GM18868 (cell line): ENCODE data around the gene NCKIPSD.
"Not testable (repeated sequence)": the region's sequence is repeated elsewhere in the genome, so short reads cannot be mapped to it uniquely, and the experiment has no call there.

Source experiments
- ATAC-seq: cut with Tn5 transposase; IDR thresholded peaks from one replicate; pipeline ENCODE4 v1.9.1; 2021; ENCODE audit warnings: mild to moderate bottlenecking, moderate library complexity; ENCODE audit not compliant: unreplicated experiment

Gene NCKIPSD

GRCh38 chr3:48685603-48686511 is at the start of gene NCKIPSD:
NCKIPSD (minus strand) TSS chr3:48685915; CDS start chr3:48685807, 108 bp downstream.
- ATAC-seq, result peak; percentile 78

GRCh38 chr3:48735075-48735767 is 49.5 kb upstream of the NCKIPSD start:
- ATAC-seq, result not testable (repeated sequence)

GRCh38 chr3:48734541-48734940 is 48.8 kb upstream of the NCKIPSD start:
- ATAC-seq, result not testable (repeated sequence)

- not testable (repeated sequence) for ATAC-seq
Observed at GRCh38 chr3:48733752-48734518, 48.2 kb upstream of the NCKIPSD start.

GRCh38 chr3:48727511-48727910 is 41.8 kb upstream of the NCKIPSD start:
- ATAC-seq, result no peak

GRCh38 chr3:48725185-48725855 is 39.6 kb upstream of the NCKIPSD start:
- not testable (repeated sequence) for ATAC-seq

GRCh38 chr3:48723725-48724124 is 38.0 kb upstream of the NCKIPSD start:
- no peak for ATAC-seq

GRCh38 chr3:48723293-48723692 is 37.6 kb upstream of the NCKIPSD start:
- not testable (repeated sequence) for ATAC-seq

- peak; percentile 97 for ATAC-seq
Observed at GRCh38 chr3:48716982-48717746, 31.4 kb upstream of the NCKIPSD start, which contains the start of gene IP6K2. IP6K2 (minus strand) TSS chr3:48717221; CDS start chr3:48695291, 21,930 bp downstream.

GRCh38 chr3:48716508-48716981 is 30.8 kb upstream of the NCKIPSD start:
- no peak for ATAC-seq

- ATAC-seq, result no peak
Observed at GRCh38 chr3:48715174-48715800, 29.6 kb upstream of the NCKIPSD start.

- no peak for ATAC-seq
Observed at GRCh38 chr3:48711727-48712126, 26.0 kb upstream of the NCKIPSD start.

- no peak for ATAC-seq
Observed at GRCh38 chr3:48709051-48709461, 23.3 kb upstream of the NCKIPSD start.

- no peak for ATAC-seq
Observed at GRCh38 chr3:48708481-48708889, 22.8 kb upstream of the NCKIPSD start.

- ATAC-seq, result no peak
Observed at GRCh38 chr3:48707157-48707556, 21.4 kb upstream of the NCKIPSD start.

GRCh38 chr3:48702320-48702920 is 16.7 kb upstream of the NCKIPSD start:
- ATAC-seq, result no peak

- ATAC-seq, result no peak
Observed at GRCh38 chr3:48700731-48701405, 15.2 kb upstream of the NCKIPSD start.

- no peak for ATAC-seq
Observed at GRCh38 chr3:48698891-48699290, 13.2 kb upstream of the NCKIPSD start.
